GM12878 (cell line): ENCODE measurements around the gene PARP16.

Source experiments
- CTCF ChIP-seq, 3 experiments: IDR thresholded peaks in 2 of 3; conservative IDR thresholded peaks in 1 of 3; 2 replicates each; pipeline ENCODE4 v1.5.1; 2011; ENCODE audit warnings: low read depth in 3 of 3, low read length in 3 of 3, mild to moderate bottlenecking in 3 of 3, control low read depth in 2 of 3, moderate library complexity in 2 of 3, inconsistent platforms in 1 of 3, mixed read lengths in 1 of 3; ENCODE audit not compliant: control insufficient read depth in 2 of 3, insufficient read depth in 1 of 3; ENCODE audit errors: extremely low read depth in 1 of 3
- EZH2 ChIP-seq: IDR thresholded peaks from 2 replicates; pipeline ENCODE4 v1.6.1; 2012; ENCODE audit warnings: low read depth, mild to moderate bottlenecking, control low read depth, inconsistent platforms, low read length, borderline replicate concordance; ENCODE audit not compliant: control insufficient read depth

- TF ChIP-seq CTCF (IDR thresholded peaks at IDR 0.05 in 2 of 3, conservative IDR thresholded peaks at IDR 0.05 in 1 of 3; ENCODE audit: control insufficient read depth in 2 of 3, extremely low read depth in 1 of 3, insufficient read depth in 1 of 3, low read depth in 3 of 3, low read length in 3 of 3) (no peak), EZH2 (no peak)
Observed at GRCh38 chr15:65249641-65250040, 37.0 kb downstream of the PARP16 start.
